Ureter (tissue), 1 donor: ENCODE results near the gene AP5S1. TPM values are rescaled to one million over a fixed set of nuclear protein-coding genes. Genes with fewer than 3 reads are reported as not detected.
A peak's percentile ranks its signal among the peaks of the same experiment; 100 is the strongest.
"Not testable (repeated sequence)": the region's sequence is repeated elsewhere in the genome, so short reads cannot be mapped to it uniquely, and the experiment has no call there.

Experiments
- DNase-seq: peaks from one replicate; pipeline ENCODE4 v3.0.0-alpha.2; 2020; ENCODE audit warnings: low spot score
- total RNA-seq: library from RNA; stranded (reverse); gene quantifications from one replicate; pipeline ENCODE4 v1.2.4, GENCODE V29; 2023
- donor health status: DM: yes; HTN: yes; CAD: no.

The AP5S1 gene
- total RNA-seq, 1 donor from 2014 or later = 13.6 TPM

GRCh38 chr20:3794168-3794567, 26.2 kb upstream of the AP5S1 start:
- not testable (repeated sequence) for DNase-seq

- DNase-seq = peak; percentile 47
These were observed 25.5 kb upstream of the AP5S1 start for GRCh38 chr20:3794701-3795420.

GRCh38 chr20:3795511-3796468, 24.6 kb upstream of the AP5S1 start, which contains the start of gene CDC25B:
TSS of gene CDC25B (plus strand) at chr20:3796310. CDS start at chr20:3796532, 222 bp downstream.
- DNase-seq = peak; percentile 95

GRCh38 chr20:3796477-3797225, 23.7 kb upstream of the AP5S1 start:
- DNase-seq = peak; percentile 43

- DNase-seq = peak; percentile 42
These were observed 23.2 kb upstream of the AP5S1 start for GRCh38 chr20:3797226-3797545.

GRCh38 chr20:3797592-3798372, 22.6 kb upstream of the AP5S1 start:
- DNase-seq = peak; percentile 42

- DNase-seq = no peak
These were observed 22.0 kb upstream of the AP5S1 start for GRCh38 chr20:3798373-3798768.

- peak; percentile 42 for DNase-seq
These were observed 21.5 kb upstream of the AP5S1 start for GRCh38 chr20:3798908-3799248.

- DNase-seq = no peak
These were observed 20.0 kb upstream of the AP5S1 start for GRCh38 chr20:3800256-3800877.

- no peak for DNase-seq
These were observed 19.5 kb upstream of the AP5S1 start for GRCh38 chr20:3800878-3801260.

GRCh38 chr20:3801299-3801698, 19.0 kb upstream of the AP5S1 start:
- DNase-seq = no peak

- DNase-seq = no peak
These were observed 18.5 kb upstream of the AP5S1 start for GRCh38 chr20:3801846-3802245.

GRCh38 chr20:3802524-3803239, 17.7 kb upstream of the AP5S1 start:
- no peak for DNase-seq

GRCh38 chr20:3803289-3803688, 17.1 kb upstream of the AP5S1 start:
- no peak for DNase-seq

GRCh38 chr20:3803854-3804253, 16.5 kb upstream of the AP5S1 start:
- DNase-seq = no peak

- peak; percentile 55 for DNase-seq
These were observed 16.0 kb upstream of the AP5S1 start for GRCh38 chr20:3804254-3804751.

- no peak for DNase-seq
These were observed 15.6 kb upstream of the AP5S1 start for GRCh38 chr20:3804781-3805180.

- no peak for DNase-seq
These were observed 11.8 kb upstream of the AP5S1 start for GRCh38 chr20:3808544-3808943.

GRCh38 chr20:3811467-3812258, 8.7 kb upstream of the AP5S1 start:
- DNase-seq = peak; percentile 99
